PC-9 (cell line): ENCODE data around the gene FUS. TPM values are rescaled to one million over a fixed set of nuclear protein-coding genes. Genes with fewer than 3 reads are reported as not detected.

Experiments used
- BruUV-seq: library from RNA; stranded (reverse); fragments of 400-500 nt; replicated peaks from 2 replicates; lab custom pipeline; 2021; lab: Mats Ljungman, UMichigan
- CTCF ChIA-PET: fragments of 300-600 bp; sonication (Branson Sonifier 250); formaldehyde crosslinking; loops from one replicate; lab custom pipeline; 2022; ENCODE audit warnings: antibody characterized with exemption; lab: Charles Lee
- POLR2A ChIA-PET: fragments of 300-600 bp; sonication (Branson Sonifier 250); formaldehyde crosslinking; loops from one replicate; lab custom pipeline; 2022; ENCODE audit warnings: antibody characterized with exemption; ENCODE audit not compliant: unreplicated experiment; lab: Charles Lee
- DNase-seq, 2 experiments: peaks; one replicate each; pipeline versions ENCODE4 v3.0.0 to v3.0.0-alpha.2; 2015 to 2022; ENCODE audit warnings: mixed read lengths in 1 of 2
- H2AFZ ChIP-seq: fragments of 200-600 bp; sonication (generic); 2 replicates; pipeline ENCODE4 v1.8.1; 2017; ENCODE audit warnings: antibody characterized with exemption
- H3F3A ChIP-seq: fragments of 200-600 bp; sonication (generic); 2 replicates; pipeline ENCODE4 v1.8.1; 2017; ENCODE audit warnings: antibody characterized with exemption, mild to moderate bottlenecking, low read depth; ENCODE audit not compliant: insufficient read depth
- H3K27ac ChIP-seq: fragments of 200-600 bp; sonication (generic); 2 replicates; pipeline ENCODE4 v1.6.1; 2016; ENCODE audit warnings: mixed run types
- H3K27me3 ChIP-seq: fragments of 200-600 bp; sonication (generic); 2 replicates; pipeline ENCODE4 v1.6.1; 2016; ENCODE audit warnings: low read depth, mixed run types; ENCODE audit not compliant: insufficient read depth
- H3K36me3 ChIP-seq: fragments of 200-600 bp; sonication (generic); 2 replicates; pipeline ENCODE4 v1.6.1; 2016; ENCODE audit warnings: low read depth, mixed run types
- H3K4me1 ChIP-seq: fragments of 200-600 bp; sonication (generic); replicated peaks from 2 replicates; pipeline ENCODE4 v1.6.1; 2016; ENCODE audit warnings: mixed run types; ENCODE audit not compliant: insufficient read depth
- H3K4me2 ChIP-seq: fragments of 200-600 bp; sonication (generic); 2 replicates; pipeline ENCODE4 v1.6.1; 2017; ENCODE audit warnings: mixed run types
- H3K4me3 ChIP-seq: fragments of 200-600 bp; sonication (generic); 2 replicates; pipeline ENCODE4 v1.6.1; 2016; ENCODE audit warnings: mixed run types
- H3K79me2 ChIP-seq: fragments of 200-600 bp; sonication (generic); 2 replicates; pipeline ENCODE4 v1.6.1; 2017; ENCODE audit warnings: low read depth, mixed run types
- H3K9me2 ChIP-seq: fragments of 200-600 bp; sonication (generic); 2 replicates; pipeline ENCODE4 v1.8.1; 2017; ENCODE audit warnings: mild to moderate bottlenecking; ENCODE audit not compliant: insufficient read depth
- H3K9me3 ChIP-seq: fragments of 200-600 bp; sonication (generic); 2 replicates; pipeline ENCODE4 v1.8.1; 2016; ENCODE audit warnings: low read depth; ENCODE audit not compliant: insufficient read depth
- H4K20me1 ChIP-seq: fragments of 200-600 bp; sonication (generic); 2 replicates; pipeline ENCODE4 v1.8.1; 2017; ENCODE audit not compliant: insufficient read depth
- CTCF ChIP-seq: fragments of 200-600 bp; sonication (generic); conservative IDR thresholded peaks from 2 replicates; pipeline ENCODE4 v1.6.1; 2017; ENCODE audit warnings: mixed run types, antibody characterized with exemption, mild to moderate bottlenecking, moderate library complexity
- EZH2 ChIP-seq: fragments of 200-600 bp; sonication (generic); IDR thresholded peaks from 2 replicates; pipeline ENCODE4 v1.8.0; 2017; ENCODE audit warnings: antibody characterized with exemption, low read depth
- intact Hi-C: fragments of 100-400 bp; cut with micrococcal nuclease; formaldehyde crosslinking; loops from one replicate; pipeline ENCODE4 v1.10.0; 2022; ENCODE audit not compliant: unreplicated experiment
- total RNA-seq: library from RNA; stranded (reverse); gene quantifications from 2 replicates; pipeline ENCODE4 v1.2.3, GENCODE V29; 2021

The FUS gene
- total RNA-seq, 1 experiment from 2014 or later, result 637 TPM

GRCh38 chr16:31185339-31185738 lies 5.4 kb downstream of the FUS start:
- Histone ChIP-seq H3K9me2 (no peaks in the 10 kb centered on the region), H3K4me2 (no peak overlapping the region), H3K4me1 (peaks cover 16% of the 10 kb centered on the region), H3K27me3 (no peaks in the 10 kb centered on the region), H4K20me1 (peaks cover 100% of the 10 kb centered on the region), H3K9me3 (no peaks in the 10 kb centered on the region), H3K79me2 (peaks cover 99% of the 10 kb centered on the region), H3K36me3 (peaks cover 89% of the 10 kb centered on the region), H3K27ac (no peak overlapping the region), H2AFZ (no peak overlapping the region), H3F3A (peaks cover 89% of the 10 kb centered on the region), H3K4me3 (no peak overlapping the region)
- BruUV-seq, result no TSS peak
- ChIA-PET CTCF (no interaction called here), POLR2A (no interaction called here)
- intact Hi-C loops, result no loop called here
- TF ChIP-seq CTCF (no peak), EZH2 (no peak)
- no peak for DNase-seq

GRCh38 chr16:31186176-31186575 lies 6.2 kb downstream of the FUS start:
- BruUV-seq, result no TSS peak
- Histone ChIP-seq H3K27me3 (no peaks in the 10 kb centered on the region), H3K4me1 (peaks cover 16% of the 10 kb centered on the region), H3K36me3 (peaks cover 97% of the 10 kb centered on the region), H3K4me3 (no peak overlapping the region), H2AFZ (no peak overlapping the region), H3K9me2 (no peaks in the 10 kb centered on the region), H3K9me3 (no peaks in the 10 kb centered on the region), H3F3A (peaks cover 94% of the 10 kb centered on the region), H4K20me1 (peaks cover 99% of the 10 kb centered on the region), H3K4me2 (no peak overlapping the region), H3K27ac (no peak overlapping the region), H3K79me2 (peaks cover 94% of the 10 kb centered on the region)
- no peak for DNase-seq
- ChIA-PET POLR2A (no interaction called here), CTCF (no interaction called here)
- intact Hi-C loops, result no loop called here
- TF ChIP-seq EZH2, result no peak
- TF ChIP-seq CTCF, result no peak

GRCh38 chr16:31186930-31187807 lies 7.2 kb downstream of the FUS start:
- H3K27ac ChIP-seq, result no peak overlapping the region
- POLR2A ChIA-PET, result interaction anchor here (0.6 to 0.8 kb wide), 3 partner anchors 15 to 372 kb away, joined by 3 to 6 read pairs (median 4); no protein-coding TSS in a partner anchor
- no TSS peak for BruUV-seq

More at GRCh38 chr16:31186930-31187807, 7.2 kb downstream of the FUS start:
- no peaks in the 10 kb centered on the region for H3K9me3 ChIP-seq
- no peak overlapping the region for H3K4me2 ChIP-seq
- peaks cover 84% of the 10 kb centered on the region for H3K79me2 ChIP-seq
- peaks cover 97% of the 10 kb centered on the region for H3K36me3 ChIP-seq
- no peak overlapping the region for H3K4me3 ChIP-seq
- H3K27me3 ChIP-seq, result no peaks in the 10 kb centered on the region
- intact Hi-C loops, result no loop called here
- peaks cover 9% of the 10 kb centered on the region for H3K4me1 ChIP-seq
- H2AFZ ChIP-seq, result no peak overlapping the region
- H4K20me1 ChIP-seq, result peaks cover 97% of the 10 kb centered on the region
- H3F3A ChIP-seq, result peaks cover 99% of the 10 kb centered on the region
- TF ChIP-seq EZH2 (no peak), CTCF (no peak)
- CTCF ChIA-PET, result no interaction called here
- no peaks in the 10 kb centered on the region for H3K9me2 ChIP-seq
- DNase-seq, result no peak
